ENCODE data around the gene CDK5. TPM values are rescaled to one million over a fixed set of nuclear protein-coding genes. Genes with fewer than 3 reads are reported as not detected.
"Not testable (repeated sequence)": the region's sequence is repeated elsewhere in the genome, so short reads cannot be mapped to it uniquely, and the experiment has no call there.

CDK5 gene
- total and polyA plus RNA-seq, 4 donors, result 6.8 to 17.3 (median 9.2) TPM

DNA sequence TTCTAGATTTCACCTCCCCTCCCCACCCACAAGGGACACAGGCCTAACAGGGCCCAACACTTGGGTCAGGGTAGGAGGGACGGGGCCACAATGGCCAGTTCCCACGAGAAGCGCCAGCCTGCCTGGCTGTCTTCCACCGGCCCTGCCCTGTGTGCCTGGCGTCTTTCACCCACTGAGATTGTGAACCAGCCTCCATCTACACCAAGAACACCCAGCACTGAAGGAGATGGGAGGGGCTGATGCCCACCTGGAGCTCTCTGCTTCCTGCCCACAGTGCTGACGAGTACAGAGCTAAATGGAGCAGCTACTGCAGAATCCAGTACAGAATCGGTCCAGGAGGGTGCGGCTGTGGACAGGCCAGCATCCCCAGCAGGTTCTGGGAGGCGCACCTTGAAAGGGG lies 11.7 kb downstream of the CDK5 start:
- Histone ChIP-seq H3K9me3 (ENCODE audit: control insufficient read depth in 4 of 4, insufficient read depth in 3 of 4, low read length in 3 of 4) (peaks cover 0 to 2% (median 0%) of the 10 kb centered on the region in 4 donors), H3K36me3 (ENCODE audit: control insufficient read depth in 4 of 4, insufficient read depth in 4 of 4, low read length in 4 of 4) (peaks cover 0 to 12% (median 3%) of the 10 kb centered on the region in 4 donors), H3K27me3 (ENCODE audit: control insufficient read depth in 3 of 3, insufficient read depth in 3 of 3, low read length in 2 of 3) (peaks cover 0 to 5% (median 0%) of the 10 kb centered on the region in 3 donors), H3K9ac (ENCODE audit: insufficient read depth in 1 of 2, low read length in 2 of 2) (no peak overlapping the region), H3K4me1 (ENCODE audit: control insufficient read depth in 5 of 5, insufficient read depth in 5 of 5, low read length in 5 of 5) (peaks cover 0 to 26% (median 2%) of the 10 kb centered on the region in 5 donors), H3K4me3 (no peak overlapping the region), H3K27ac (ENCODE audit: low read depth in 1 of 2, low read length in 1 of 2) (no peak overlapping the region)
- DNase-seq, result no peak
- TF ChIP-seq, protein P1, sequence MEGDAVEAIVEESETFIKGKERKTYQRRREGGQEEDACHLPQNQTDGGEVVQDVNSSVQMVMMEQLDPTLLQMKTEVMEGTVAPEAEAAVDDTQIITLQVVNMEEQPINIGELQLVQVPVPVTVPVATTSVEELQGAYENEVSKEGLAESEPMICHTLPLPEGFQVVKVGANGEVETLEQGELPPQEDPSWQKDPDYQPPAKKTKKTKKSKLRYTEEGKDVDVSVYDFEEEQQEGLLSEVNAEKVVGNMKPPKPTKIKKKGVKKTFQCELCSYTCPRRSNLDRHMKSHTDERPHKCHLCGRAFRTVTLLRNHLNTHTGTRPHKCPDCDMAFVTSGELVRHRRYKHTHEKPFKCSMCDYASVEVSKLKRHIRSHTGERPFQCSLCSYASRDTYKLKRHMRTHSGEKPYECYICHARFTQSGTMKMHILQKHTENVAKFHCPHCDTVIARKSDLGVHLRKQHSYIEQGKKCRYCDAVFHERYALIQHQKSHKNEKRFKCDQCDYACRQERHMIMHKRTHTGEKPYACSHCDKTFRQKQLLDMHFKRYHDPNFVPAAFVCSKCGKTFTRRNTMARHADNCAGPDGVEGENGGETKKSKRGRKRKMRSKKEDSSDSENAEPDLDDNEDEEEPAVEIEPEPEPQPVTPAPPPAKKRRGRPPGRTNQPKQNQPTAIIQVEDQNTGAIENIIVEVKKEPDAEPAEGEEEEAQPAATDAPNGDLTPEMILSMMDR (IDR thresholded peaks at IDR 0.05; ENCODE audit: control extremely low read depth, extremely low read depth), result no peak
- ATAC-seq (ENCODE audit: insufficient read depth, low FRiP score), result no peak
- 89 to 94% methylated on average over 9 of the region's 9 CpGs for WGBS, 2 donors

DNA sequence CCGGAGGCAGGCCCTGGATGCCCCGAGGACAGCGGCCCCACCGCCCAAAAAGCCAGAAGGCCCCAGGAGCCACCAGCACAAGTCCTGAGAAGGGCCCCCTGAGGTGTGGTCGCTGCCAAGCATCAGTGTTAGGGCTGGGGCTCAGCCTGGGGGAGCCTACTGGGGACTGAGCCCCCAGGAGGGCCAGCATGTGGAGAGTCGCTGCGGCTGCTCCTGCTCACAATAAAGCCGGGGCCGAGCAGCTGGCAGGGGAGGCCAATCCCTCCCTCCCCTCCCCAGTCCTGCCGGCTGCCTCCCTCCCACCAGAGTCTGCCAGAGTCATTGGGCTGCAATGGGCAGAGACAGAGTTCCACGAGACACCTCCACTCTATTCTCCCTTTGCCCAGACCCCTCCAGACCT lies 12.4 kb downstream of the CDK5 start:
- ATAC-seq (ENCODE audit: insufficient read depth, low FRiP score), result no peak
- Histone ChIP-seq H3K27ac (ENCODE audit: low read depth in 1 of 2, low read length in 1 of 2) (no peak overlapping the region), H3K9ac (ENCODE audit: insufficient read depth in 1 of 2, low read length in 2 of 2) (no peak overlapping the region), H3K36me3 (ENCODE audit: control insufficient read depth in 4 of 4, insufficient read depth in 4 of 4, low read length in 4 of 4) (peaks cover 0 to 12% (median 3%) of the 10 kb centered on the region in 4 donors), H3K27me3 (ENCODE audit: control insufficient read depth in 3 of 3, insufficient read depth in 3 of 3, low read length in 2 of 3) (no peaks in the 10 kb centered on the region), H3K4me1 (ENCODE audit: control insufficient read depth in 5 of 5, insufficient read depth in 5 of 5, low read length in 5 of 5) (peaks cover 0 to 26% (median 0%) of the 10 kb centered on the region in 5 donors), H3K4me3 (no peak overlapping the region), H3K9me3 (ENCODE audit: control insufficient read depth in 4 of 4, insufficient read depth in 3 of 4, low read length in 3 of 4) (peaks cover 0 to 2% (median 0%) of the 10 kb centered on the region in 4 donors)
- DNase-seq, result no peak
- TF ChIP-seq, protein P1 (IDR thresholded peaks at IDR 0.05; ENCODE audit: control extremely low read depth, extremely low read depth), result no peak
- WGBS, 2 donors, result 91% methylated on average over 11 of the region's 11 CpGs

DNA sequence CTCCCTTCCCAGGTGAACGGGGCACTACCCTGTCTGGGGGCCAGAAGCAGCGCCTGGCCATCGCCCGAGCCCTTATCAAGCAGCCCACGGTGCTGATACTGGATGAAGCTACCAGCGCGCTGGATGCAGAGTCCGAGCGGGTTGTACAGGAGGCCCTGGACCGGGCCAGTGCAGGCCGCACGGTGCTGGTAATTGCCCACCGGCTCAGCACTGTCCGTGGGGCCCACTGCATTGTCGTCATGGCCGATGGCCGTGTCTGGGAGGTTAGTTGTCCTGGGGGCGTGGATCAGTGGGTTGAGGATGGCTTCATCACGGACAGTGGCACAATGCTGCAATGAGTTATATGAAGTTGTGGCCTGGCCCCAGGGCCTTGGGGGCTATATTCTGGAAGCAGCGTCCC lies 13.7 kb downstream of the CDK5 start:
- 97% methylated on average over 20 of the region's 20 CpGs for WGBS, 2 donors
- Histone ChIP-seq H3K4me1 (ENCODE audit: control insufficient read depth in 5 of 5, insufficient read depth in 5 of 5, low read length in 5 of 5) (peaks cover 0 to 34% (median 3%) of the 10 kb centered on the region in 5 donors), H3K9ac (ENCODE audit: insufficient read depth in 1 of 2, low read length in 2 of 2) (no peak overlapping the region), H3K27ac (ENCODE audit: low read depth in 1 of 2, low read length in 1 of 2) (no peak overlapping the region), H3K4me3 (no peak overlapping the region), H3K27me3 (ENCODE audit: control insufficient read depth in 3 of 3, insufficient read depth in 3 of 3, low read length in 2 of 3) (no peaks in the 10 kb centered on the region), H3K9me3 (ENCODE audit: control insufficient read depth in 4 of 4, insufficient read depth in 3 of 4, low read length in 3 of 4) (peaks cover 0 to 2% (median 0%) of the 10 kb centered on the region in 4 donors), H3K36me3 (ENCODE audit: control insufficient read depth in 4 of 4, insufficient read depth in 4 of 4, low read length in 4 of 4) (peaks cover 0 to 12% (median 3%) of the 10 kb centered on the region in 4 donors)
- TF ChIP-seq, protein P1 (IDR thresholded peaks at IDR 0.05; ENCODE audit: control extremely low read depth, extremely low read depth), result no peak
- DNase-seq (no peak), ATAC-seq (ENCODE audit: insufficient read depth, low FRiP score) (no peak)

DNA sequence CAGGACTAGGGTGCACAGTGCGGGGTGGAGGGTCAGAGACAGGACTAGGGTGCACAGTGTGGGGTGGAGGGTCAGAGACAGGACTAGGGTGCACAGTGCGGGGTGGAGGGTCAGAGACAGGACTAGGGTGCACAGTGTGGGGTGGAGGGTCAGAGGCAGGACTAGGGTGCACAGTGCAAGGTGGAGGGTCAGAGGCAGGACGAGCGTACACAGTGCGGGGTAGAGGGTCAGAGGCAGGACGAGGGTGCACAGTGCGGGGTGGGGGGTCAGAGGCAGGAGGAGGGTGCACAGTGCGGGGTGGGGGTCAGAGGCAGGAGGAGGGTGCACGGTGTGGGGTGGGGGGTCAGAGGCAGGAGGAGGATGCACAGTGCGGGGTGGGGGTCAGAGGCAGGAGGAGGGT lies 14.2 kb downstream of the CDK5 start:
- not testable (repeated sequence) for H3K27ac ChIP-seq (ENCODE audit: low read depth in 1 of 2, low read length in 1 of 2); H3K9ac ChIP-seq (ENCODE audit: insufficient read depth in 1 of 2, low read length in 2 of 2); ATAC-seq (ENCODE audit: insufficient read depth, low FRiP score); H3K27me3 ChIP-seq (ENCODE audit: control insufficient read depth in 3 of 3, insufficient read depth in 3 of 3, low read length in 2 of 3); H3K9me3 ChIP-seq (ENCODE audit: control insufficient read depth in 4 of 4, insufficient read depth in 3 of 4, low read length in 3 of 4); H3K4me3 ChIP-seq; DNase-seq
- peaks cover 0 to 34% (median 7%) of the 10 kb centered on the region in 5 donors for H3K4me1 ChIP-seq (ENCODE audit: control insufficient read depth in 5 of 5, insufficient read depth in 5 of 5, low read length in 5 of 5)
- WGBS, 2 donors, result 89% methylated on average over 10 of the region's 10 CpGs
- H3K36me3 ChIP-seq (ENCODE audit: control insufficient read depth in 4 of 4, insufficient read depth in 4 of 4, low read length in 4 of 4), result peaks cover 0 to 12% (median 3%) of the 10 kb centered on the region in 4 donors

All from lung (tissue), 12 donors.